ENCODE measurements around the gene RASSF7. TPM values are rescaled to one million over a fixed set of nuclear protein-coding genes. Genes with fewer than 3 reads are reported as not detected.

RASSF7 gene
- total RNA-seq, 2 experiments from 2014 or later, result 16.8 to 17.3 TPM

GRCh38 chr11:539971-540481, 20.7 kb upstream of the RASSF7 start:
- intact Hi-C loops (cut with micrococcal nuclease), result no loop called here
- POLR2A ChIA-PET, result no interaction called here
- DNase-seq (no peak), ATAC-seq (no peak)
- CTCF ChIA-PET, result no interaction called here
- Mint-ChIP-seq H3K9me3 (no peaks in the 10 kb centered on the region), H3K36me3 (ENCODE audit: low read depth) (no peaks in the 10 kb centered on the region), H3K27me3 (no peaks in the 10 kb centered on the region), H3K4me3 (no peak overlapping the region), H3K4me1 (ENCODE audit: low read depth) (peaks cover 4% of the 10 kb centered on the region), H3K27ac (no peak overlapping the region)
- TF ChIP-seq CTCF (IDR thresholded peaks at IDR 0.05), result no peak

GRCh38 chr11:540583-541432, 20.0 kb upstream of the RASSF7 start:
- ChIA-PET CTCF (interaction anchor here (0.9 kb wide), 1 partner anchor 14 kb away, joined by 3 read pairs; no protein-coding TSS in a partner anchor), POLR2A (interaction anchor here (0.6 kb wide), 1 partner anchor 16 kb away, joined by 3 read pairs; no protein-coding TSS in a partner anchor)
- intact Hi-C loops (cut with micrococcal nuclease), result no loop called here
- Mint-ChIP-seq H3K4me3 (no peak overlapping the region), H3K4me1 (ENCODE audit: low read depth) (peaks cover 4% of the 10 kb centered on the region), H3K9me3 (no peaks in the 10 kb centered on the region), H3K27ac (no peak overlapping the region), H3K27me3 (no peaks in the 10 kb centered on the region), H3K36me3 (ENCODE audit: low read depth) (no peaks in the 10 kb centered on the region)
- ATAC-seq (no peak), DNase-seq (no peak)
- no peak for TF ChIP-seq CTCF (IDR thresholded peaks at IDR 0.05)

- Mint-ChIP-seq H3K27me3 (no peaks in the 10 kb centered on the region), H3K27ac (no peak overlapping the region), H3K36me3 (ENCODE audit: low read depth) (no peaks in the 10 kb centered on the region), H3K9me3 (no peaks in the 10 kb centered on the region), H3K4me3 (no peak overlapping the region), H3K4me1 (ENCODE audit: low read depth) (peaks cover 4% of the 10 kb centered on the region)
- ChIA-PET CTCF (interaction anchor here (0.9 kb wide), 1 partner anchor 13 kb away, joined by 3 read pairs; no protein-coding TSS in a partner anchor), POLR2A (interaction anchor here (0.6 kb wide), 1 partner anchor 15 kb away, joined by 3 read pairs; no protein-coding TSS in a partner anchor)
- intact Hi-C loops (cut with micrococcal nuclease), result no loop called here
- no peak for TF ChIP-seq CTCF (IDR thresholded peaks at IDR 0.05)
- no peak for DNase-seq
- no peak for ATAC-seq
These were observed 19.3 kb upstream of the RASSF7 start for GRCh38 chr11:541433-541885.

- Mint-ChIP-seq H3K27ac (no peak overlapping the region), H3K4me3 (no peak overlapping the region), H3K27me3 (no peaks in the 10 kb centered on the region), H3K36me3 (ENCODE audit: low read depth) (no peaks in the 10 kb centered on the region), H3K9me3 (no peaks in the 10 kb centered on the region), H3K4me1 (ENCODE audit: low read depth) (no peaks in the 10 kb centered on the region)
- CTCF ChIA-PET, result interaction anchor here (0.7 kb wide), 1 partner anchor 178 kb away, joined by 4 read pairs; no protein-coding TSS in a partner anchor
- POLR2A ChIA-PET, result interaction anchor here (1.1 kb wide), 1 partner anchor 94 kb away, joined by 3 read pairs; no protein-coding TSS in a partner anchor
- intact Hi-C loops (cut with micrococcal nuclease), result no loop called here
- TF ChIP-seq CTCF (IDR thresholded peaks at IDR 0.05), result no peak
- DNase-seq (no peak), ATAC-seq (no peak)
These were observed 16.0 kb upstream of the RASSF7 start for GRCh38 chr11:544817-545166.

GRCh38 chr11:545171-545570, 15.6 kb upstream of the RASSF7 start:
- no peak for TF ChIP-seq CTCF (IDR thresholded peaks at IDR 0.05)
- H3K4me1 Mint-ChIP-seq (ENCODE audit: low read depth), result no peaks in the 10 kb centered on the region
- H3K4me3 Mint-ChIP-seq, result no peak overlapping the region
- H3K27ac Mint-ChIP-seq, result no peak overlapping the region
- POLR2A ChIA-PET, result interaction anchor here (1.1 kb wide), 1 partner anchor 93 kb away, joined by 3 read pairs; no protein-coding TSS in a partner anchor
- intact Hi-C loops (cut with micrococcal nuclease), result no loop called here
- no peaks in the 10 kb centered on the region for H3K27me3 Mint-ChIP-seq
- H3K9me3 Mint-ChIP-seq, result no peaks in the 10 kb centered on the region
- CTCF ChIA-PET, result interaction anchor here (0.7 to 1.2 kb wide), 2 partner anchors 9 to 178 kb away, joined by 3 to 4 read pairs; no protein-coding TSS in a partner anchor
- H3K36me3 Mint-ChIP-seq (ENCODE audit: low read depth), result no peaks in the 10 kb centered on the region
- ATAC-seq (no peak), DNase-seq (no peak)
